GM23338 (cell line): Measurements from ENCODE around the gene MICAL3. TPM values are rescaled to one million over a fixed set of nuclear protein-coding genes. Genes with fewer than 3 reads are reported as not detected.

Experiments used
- ATAC-seq: fragments of 200-7000 bp; cut with Tn5 transposase; 3 replicates; pipeline ENCODE4 v1.9.1; 2020
- DNase-seq: peaks from one replicate; pipeline ENCODE4 v3.0.0-alpha.2; 2015; ENCODE audit warnings: low spot score
- H2AFZ ChIP-seq: fragments of 200-600 bp; sonication (generic); 2 replicates; pipeline ENCODE4 v1.8.0; 2016; ENCODE audit warnings: antibody characterized with exemption, mild to moderate bottlenecking, moderate library complexity
- H3F3A ChIP-seq: fragments of 200-600 bp; sonication (generic); replicated peaks from 2 replicates; pipeline ENCODE4 v1.8.0; 2017; ENCODE audit warnings: antibody characterized with exemption, mixed run types, low read depth
- H3K27ac ChIP-seq: fragments of 200-600 bp; sonication (generic); 2 replicates; pipeline ENCODE4 v1.6.1; 2016; ENCODE audit warnings: low read depth
- H3K27me3 ChIP-seq: fragments of 200-600 bp; sonication (generic); 2 replicates; pipeline ENCODE4 v1.8.0; 2016; ENCODE audit warnings: mild to moderate bottlenecking, mixed run types, moderate library complexity; ENCODE audit not compliant: insufficient read depth
- H3K36me3 ChIP-seq: fragments of 200-600 bp; sonication (generic); 2 replicates; pipeline ENCODE4 v1.8.0; 2016; ENCODE audit warnings: mild to moderate bottlenecking; ENCODE audit not compliant: insufficient read depth
- H3K4me1 ChIP-seq: fragments of 200-600 bp; sonication (generic); 2 replicates; pipeline ENCODE4 v1.8.0; 2016; ENCODE audit warnings: mild to moderate bottlenecking, moderate library complexity; ENCODE audit not compliant: insufficient read depth
- H3K4me2 ChIP-seq: fragments of 200-600 bp; sonication (generic); 2 replicates; pipeline ENCODE4 v1.7.1; 2017; ENCODE audit warnings: mixed run types
- H3K4me3 ChIP-seq: fragments of 200-600 bp; sonication (generic); 2 replicates; pipeline ENCODE4 v1.6.1; 2016; ENCODE audit warnings: mixed run types
- H3K79me2 ChIP-seq: fragments of 200-600 bp; sonication (generic); replicated peaks from 2 replicates; pipeline ENCODE4 v1.8.0; 2017; ENCODE audit warnings: mild to moderate bottlenecking; ENCODE audit not compliant: insufficient read depth
- H3K9me2 ChIP-seq: fragments of 200-600 bp; sonication (generic); 2 replicates; pipeline ENCODE4 v1.8.0; 2017; ENCODE audit not compliant: insufficient read depth
- H4K20me1 ChIP-seq: fragments of 200-600 bp; sonication (generic); replicated peaks from 2 replicates; pipeline ENCODE4 v1.8.0; 2017; ENCODE audit warnings: mild to moderate bottlenecking; ENCODE audit not compliant: insufficient read depth
- H3K27ac Mint-ChIP-seq: 2 replicates; pipeline ENCODE4 v1.8.0; 2020; ENCODE audit warnings: inconsistent platforms, mild to moderate bottlenecking, moderate library complexity, mixed read lengths
- H3K27me3 Mint-ChIP-seq: 3 replicates; pipeline ENCODE4 v1.8.0; 2022; ENCODE audit warnings: low read depth, mild to moderate bottlenecking, moderate library complexity, mixed read lengths, inconsistent platforms; ENCODE audit not compliant: insufficient read depth, poor library complexity
- H3K36me3 Mint-ChIP-seq: 3 replicates; pipeline ENCODE4 v1.8.0; 2021; ENCODE audit warnings: low read depth, mild to moderate bottlenecking, inconsistent platforms, moderate library complexity, mixed read lengths
- H3K4me1 Mint-ChIP-seq: 3 replicates; pipeline ENCODE4 v1.8.0; 2020; ENCODE audit warnings: mild to moderate bottlenecking, inconsistent platforms, mixed read lengths
- H3K4me3 Mint-ChIP-seq: 3 replicates; pipeline ENCODE4 v1.8.0; 2021; ENCODE audit warnings: moderate library complexity, mild to moderate bottlenecking, inconsistent platforms, mixed read lengths
- H3K9me3 Mint-ChIP-seq: 3 replicates; pipeline ENCODE4 v1.8.0; 2020; ENCODE audit warnings: moderate library complexity, mild to moderate bottlenecking, inconsistent platforms, mixed read lengths
- CREB1 ChIP-seq: fragments of 250-450 bp; sonication (Bioruptor Pico); IDR thresholded peaks from 2 replicates; pipeline ENCODE4 v1.5.0; 2020; ENCODE audit warnings: low read depth, mild to moderate bottlenecking, moderate library complexity
- EZH2 ChIP-seq: fragments of 200-600 bp; sonication (generic); IDR thresholded peaks from one replicate; pipeline ENCODE4 v1.8.0; 2017; ENCODE audit warnings: antibody characterized with exemption, mild to moderate bottlenecking, low read depth; ENCODE audit not compliant: unreplicated experiment
- EZH2phosphoT487 ChIP-seq: fragments of 200-600 bp; sonication (generic); IDR thresholded peaks from one replicate; pipeline ENCODE4 v1.8.1; 2018; ENCODE audit warnings: antibody characterized with exemption; ENCODE audit not compliant: unreplicated experiment
- JUNB ChIP-seq: IDR thresholded peaks from one replicate; pipeline ENCODE4 v1.6.1; 2016; ENCODE audit warnings: antibody characterized with exemption; ENCODE audit not compliant: unreplicated experiment
- NANOG ChIP-seq: IDR thresholded peaks from 2 replicates; pipeline ENCODE4 v1.6.1; 2016; ENCODE audit warnings: antibody characterized with exemption, borderline replicate concordance
- POLR2AphosphoS5 ChIP-seq: IDR thresholded peaks from 2 replicates; pipeline ENCODE4 v1.6.1; 2016; ENCODE audit warnings: antibody characterized with exemption, low read depth
- STAT1 ChIP-seq: IDR thresholded peaks from one replicate; pipeline ENCODE4 v1.6.1; 2016; ENCODE audit warnings: antibody characterized with exemption; ENCODE audit not compliant: unreplicated experiment
- ZNF114 ChIP-seq: fragments of 250-450 bp; sonication (Bioruptor Pico); IDR thresholded peaks from 2 replicates; pipeline ENCODE4 v1.5.0; 2020; ENCODE audit warnings: mild to moderate bottlenecking, moderate library complexity
- ZNF331 ChIP-seq: fragments of 250-450 bp; sonication (Bioruptor Pico); IDR thresholded peaks from 2 replicates; pipeline ENCODE4 v1.5.0; 2020; ENCODE audit warnings: low read depth, mild to moderate bottlenecking, moderate library complexity
- polyA plus RNA-seq: library from polyadenylated mRNA; unstranded; fragments of >200 nt; fragmentation: Nextera tagmentation; extraction: Ambion mirVana; gene quantifications from 2 replicates; pipeline ENCODE4 v1.2.1, GENCODE V29; 2016
- total RNA-seq: library from RNA; depleted of rRNA; stranded (reverse); fragments of >200 nt; shearing (Covaris generic); gene quantifications from 2 replicates; pipeline ENCODE4 v1.2.3, GENCODE V29; 2014
- TF ChIP-seq, protein P1 (sequence below): fragments of 250-450 bp; sonication (Bioruptor Pico); IDR thresholded peaks from 2 replicates; pipeline ENCODE4 v1.5.0; 2020; ENCODE audit warnings: mild to moderate bottlenecking, moderate library complexity
- TF ChIP-seq, protein P2 (sequence below): IDR thresholded peaks from one replicate; pipeline ENCODE4 v1.6.1; 2018; ENCODE audit warnings: antibody characterized with exemption; ENCODE audit not compliant: unreplicated experiment
- TF ChIP-seq, protein P3 (sequence below): IDR thresholded peaks from 2 replicates; pipeline ENCODE4 v1.6.1; 2016; ENCODE audit warnings: antibody characterized with exemption
- TF ChIP-seq, protein P4 (sequence below), 2 experiments: fragments of 200-600 bp in 1 of 2; sonication (generic) in 1 of 2; conservative IDR thresholded peaks; 2 replicates each; pipeline versions ENCODE4 v1.5.1 to v1.6.1; 2016 to 2017; ENCODE audit warnings: antibody characterized with exemption in 2 of 2, low read depth in 2 of 2, mild to moderate bottlenecking in 2 of 2, moderate library complexity in 1 of 2

Gene MICAL3
- total and polyA plus RNA-seq, 2 experiments from 2014 or later: 10.1 to 33.9 TPM

DNA sequence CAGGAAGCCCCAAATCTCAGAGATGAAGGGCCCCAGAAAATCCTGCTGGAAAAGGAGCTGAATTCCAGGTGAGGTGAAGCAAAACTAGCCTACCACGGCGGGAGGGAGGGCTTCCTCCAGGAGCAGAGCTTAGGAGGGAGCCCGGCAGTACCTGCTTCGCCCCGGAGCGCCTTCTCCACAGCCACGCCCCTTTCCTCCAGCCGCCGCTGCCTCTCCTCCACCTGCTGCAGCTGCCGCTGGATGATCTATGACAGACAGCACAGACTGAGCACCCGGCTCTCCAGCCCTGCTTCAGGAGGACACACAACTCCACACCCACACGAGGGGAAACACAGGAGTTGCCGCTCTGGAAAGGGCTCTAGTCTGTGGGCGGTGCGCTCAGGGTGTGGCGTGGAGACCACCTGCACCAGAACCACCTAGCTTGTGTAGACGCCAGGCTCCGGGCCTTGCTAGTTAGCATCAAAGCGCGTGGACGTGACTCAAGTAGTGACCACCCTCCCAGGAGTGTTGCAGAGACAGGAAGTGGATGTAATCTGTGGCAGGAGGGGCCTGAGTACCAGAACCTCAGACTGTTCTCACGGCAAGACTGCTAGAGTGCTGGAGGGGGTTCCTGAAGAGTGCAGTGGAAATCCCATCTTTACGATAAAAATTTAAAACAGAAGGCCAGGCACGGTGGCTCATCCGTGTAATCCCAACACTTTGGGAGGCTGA is 215.5 kb downstream of the MICAL3 start:
- Histone ChIP-seq H3K4me3 (no peak overlapping the region), H2AFZ (no peak overlapping the region), H3K4me1 (no peaks in the 10 kb centered on the region), H4K20me1 (no peaks in the 10 kb centered on the region), H3K27ac (no peak overlapping the region), H3K79me2 (no peaks in the 10 kb centered on the region), H3K27me3 (no peaks in the 10 kb centered on the region), H3K4me2 (no peak overlapping the region), H3F3A (0 out of 2 replicates have a peak, but pooled peaks cover 3% of the 10 kb centered on the region), H3K36me3 (peaks cover 5% of the 10 kb centered on the region; the same call in 1 of the 2 replicates), H3K9me2 (no peaks in the 10 kb centered on the region)
- TF ChIP-seq STAT1: no peak
- TF ChIP-seq, protein P1, sequence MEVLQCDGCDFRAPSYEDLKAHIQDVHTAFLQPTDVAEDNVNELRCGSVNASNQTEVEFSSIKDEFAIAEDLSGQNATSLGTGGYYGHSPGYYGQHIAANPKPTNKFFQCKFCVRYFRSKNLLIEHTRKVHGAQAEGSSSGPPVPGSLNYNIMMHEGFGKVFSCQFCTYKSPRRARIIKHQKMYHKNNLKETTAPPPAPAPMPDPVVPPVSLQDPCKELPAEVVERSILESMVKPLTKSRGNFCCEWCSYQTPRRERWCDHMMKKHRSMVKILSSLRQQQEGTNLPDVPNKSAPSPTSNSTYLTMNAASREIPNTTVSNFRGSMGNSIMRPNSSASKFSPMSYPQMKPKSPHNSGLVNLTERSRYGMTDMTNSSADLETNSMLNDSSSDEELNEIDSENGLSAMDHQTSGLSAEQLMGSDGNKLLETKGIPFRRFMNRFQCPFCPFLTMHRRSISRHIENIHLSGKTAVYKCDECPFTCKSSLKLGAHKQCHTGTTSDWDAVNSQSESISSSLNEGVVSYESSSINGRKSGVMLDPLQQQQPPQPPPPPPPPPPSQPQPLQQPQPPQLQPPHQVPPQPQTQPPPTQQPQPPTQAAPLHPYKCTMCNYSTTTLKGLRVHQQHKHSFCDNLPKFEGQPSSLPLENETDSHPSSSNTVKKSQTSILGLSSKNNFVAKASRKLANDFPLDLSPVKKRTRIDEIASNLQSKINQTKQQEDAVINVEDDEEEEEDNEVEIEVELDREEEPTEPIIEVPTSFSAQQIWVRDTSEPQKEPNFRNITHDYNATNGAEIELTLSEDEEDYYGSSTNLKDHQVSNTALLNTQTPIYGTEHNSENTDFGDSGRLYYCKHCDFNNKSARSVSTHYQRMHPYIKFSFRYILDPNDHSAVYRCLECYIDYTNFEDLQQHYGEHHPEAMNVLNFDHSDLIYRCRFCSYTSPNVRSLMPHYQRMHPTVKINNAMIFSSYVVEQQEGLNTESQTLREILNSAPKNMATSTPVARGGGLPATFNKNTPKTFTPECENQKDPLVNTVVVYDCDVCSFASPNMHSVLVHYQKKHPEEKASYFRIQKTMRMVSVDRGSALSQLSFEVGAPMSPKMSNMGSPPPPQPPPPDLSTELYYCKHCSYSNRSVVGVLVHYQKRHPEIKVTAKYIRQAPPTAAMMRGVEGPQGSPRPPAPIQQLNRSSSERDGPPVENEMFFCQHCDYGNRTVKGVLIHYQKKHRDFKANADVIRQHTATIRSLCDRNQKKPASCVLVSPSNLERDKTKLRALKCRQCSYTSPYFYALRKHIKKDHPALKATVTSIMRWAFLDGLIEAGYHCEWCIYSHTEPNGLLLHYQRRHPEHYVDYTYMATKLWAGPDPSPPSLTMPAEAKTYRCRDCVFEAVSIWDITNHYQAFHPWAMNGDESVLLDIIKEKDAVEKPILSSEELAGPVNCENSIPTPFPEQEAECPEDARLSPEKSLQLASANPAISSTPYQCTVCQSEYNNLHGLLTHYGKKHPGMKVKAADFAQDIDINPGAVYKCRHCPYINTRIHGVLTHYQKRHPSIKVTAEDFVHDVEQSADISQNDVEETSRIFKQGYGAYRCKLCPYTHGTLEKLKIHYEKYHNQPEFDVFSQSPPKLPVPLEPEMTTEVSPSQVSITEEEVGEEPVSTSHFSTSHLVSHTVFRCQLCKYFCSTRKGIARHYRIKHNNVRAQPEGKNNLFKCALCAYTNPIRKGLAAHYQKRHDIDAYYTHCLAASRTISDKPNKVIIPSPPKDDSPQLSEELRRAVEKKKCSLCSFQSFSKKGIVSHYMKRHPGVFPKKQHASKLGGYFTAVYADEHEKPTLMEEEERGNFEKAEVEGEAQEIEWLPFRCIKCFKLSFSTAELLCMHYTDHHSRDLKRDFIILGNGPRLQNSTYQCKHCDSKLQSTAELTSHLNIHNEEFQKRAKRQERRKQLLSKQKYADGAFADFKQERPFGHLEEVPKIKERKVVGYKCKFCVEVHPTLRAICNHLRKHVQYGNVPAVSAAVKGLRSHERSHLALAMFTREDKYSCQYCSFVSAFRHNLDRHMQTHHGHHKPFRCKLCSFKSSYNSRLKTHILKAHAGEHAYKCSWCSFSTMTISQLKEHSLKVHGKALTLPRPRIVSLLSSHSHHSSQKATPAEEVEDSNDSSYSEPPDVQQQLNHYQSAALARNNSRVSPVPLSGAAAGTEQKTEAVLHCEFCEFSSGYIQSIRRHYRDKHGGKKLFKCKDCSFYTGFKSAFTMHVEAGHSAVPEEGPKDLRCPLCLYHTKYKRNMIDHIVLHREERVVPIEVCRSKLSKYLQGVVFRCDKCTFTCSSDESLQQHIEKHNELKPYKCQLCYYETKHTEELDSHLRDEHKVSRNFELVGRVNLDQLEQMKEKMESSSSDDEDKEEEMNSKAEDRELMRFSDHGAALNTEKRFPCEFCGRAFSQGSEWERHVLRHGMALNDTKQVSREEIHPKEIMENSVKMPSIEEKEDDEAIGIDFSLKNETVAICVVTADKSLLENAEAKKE (CRISPR knock-in tag): no peak
- TF ChIP-seq EZH2phosphoT487: no peak
- TF ChIP-seq, protein P2, sequence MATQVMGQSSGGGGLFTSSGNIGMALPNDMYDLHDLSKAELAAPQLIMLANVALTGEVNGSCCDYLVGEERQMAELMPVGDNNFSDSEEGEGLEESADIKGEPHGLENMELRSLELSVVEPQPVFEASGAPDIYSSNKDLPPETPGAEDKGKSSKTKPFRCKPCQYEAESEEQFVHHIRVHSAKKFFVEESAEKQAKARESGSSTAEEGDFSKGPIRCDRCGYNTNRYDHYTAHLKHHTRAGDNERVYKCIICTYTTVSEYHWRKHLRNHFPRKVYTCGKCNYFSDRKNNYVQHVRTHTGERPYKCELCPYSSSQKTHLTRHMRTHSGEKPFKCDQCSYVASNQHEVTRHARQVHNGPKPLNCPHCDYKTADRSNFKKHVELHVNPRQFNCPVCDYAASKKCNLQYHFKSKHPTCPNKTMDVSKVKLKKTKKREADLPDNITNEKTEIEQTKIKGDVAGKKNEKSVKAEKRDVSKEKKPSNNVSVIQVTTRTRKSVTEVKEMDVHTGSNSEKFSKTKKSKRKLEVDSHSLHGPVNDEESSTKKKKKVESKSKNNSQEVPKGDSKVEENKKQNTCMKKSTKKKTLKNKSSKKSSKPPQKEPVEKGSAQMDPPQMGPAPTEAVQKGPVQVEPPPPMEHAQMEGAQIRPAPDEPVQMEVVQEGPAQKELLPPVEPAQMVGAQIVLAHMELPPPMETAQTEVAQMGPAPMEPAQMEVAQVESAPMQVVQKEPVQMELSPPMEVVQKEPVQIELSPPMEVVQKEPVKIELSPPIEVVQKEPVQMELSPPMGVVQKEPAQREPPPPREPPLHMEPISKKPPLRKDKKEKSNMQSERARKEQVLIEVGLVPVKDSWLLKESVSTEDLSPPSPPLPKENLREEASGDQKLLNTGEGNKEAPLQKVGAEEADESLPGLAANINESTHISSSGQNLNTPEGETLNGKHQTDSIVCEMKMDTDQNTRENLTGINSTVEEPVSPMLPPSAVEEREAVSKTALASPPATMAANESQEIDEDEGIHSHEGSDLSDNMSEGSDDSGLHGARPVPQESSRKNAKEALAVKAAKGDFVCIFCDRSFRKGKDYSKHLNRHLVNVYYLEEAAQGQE: no peak
- TF ChIP-seq, protein P3, sequence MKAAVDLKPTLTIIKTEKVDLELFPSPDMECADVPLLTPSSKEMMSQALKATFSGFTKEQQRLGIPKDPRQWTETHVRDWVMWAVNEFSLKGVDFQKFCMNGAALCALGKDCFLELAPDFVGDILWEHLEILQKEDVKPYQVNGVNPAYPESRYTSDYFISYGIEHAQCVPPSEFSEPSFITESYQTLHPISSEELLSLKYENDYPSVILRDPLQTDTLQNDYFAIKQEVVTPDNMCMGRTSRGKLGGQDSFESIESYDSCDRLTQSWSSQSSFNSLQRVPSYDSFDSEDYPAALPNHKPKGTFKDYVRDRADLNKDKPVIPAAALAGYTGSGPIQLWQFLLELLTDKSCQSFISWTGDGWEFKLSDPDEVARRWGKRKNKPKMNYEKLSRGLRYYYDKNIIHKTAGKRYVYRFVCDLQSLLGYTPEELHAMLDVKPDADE: no peak
- TF ChIP-seq POLR2AphosphoS5: no peak
- no peak for TF ChIP-seq NANOG
- TF ChIP-seq JUNB: no peak
- TF ChIP-seq EZH2: no peak
- no peak for TF ChIP-seq ZNF331 (CRISPR knock-in tag)
- no peak for TF ChIP-seq ZNF114
- TF ChIP-seq, protein P4, sequence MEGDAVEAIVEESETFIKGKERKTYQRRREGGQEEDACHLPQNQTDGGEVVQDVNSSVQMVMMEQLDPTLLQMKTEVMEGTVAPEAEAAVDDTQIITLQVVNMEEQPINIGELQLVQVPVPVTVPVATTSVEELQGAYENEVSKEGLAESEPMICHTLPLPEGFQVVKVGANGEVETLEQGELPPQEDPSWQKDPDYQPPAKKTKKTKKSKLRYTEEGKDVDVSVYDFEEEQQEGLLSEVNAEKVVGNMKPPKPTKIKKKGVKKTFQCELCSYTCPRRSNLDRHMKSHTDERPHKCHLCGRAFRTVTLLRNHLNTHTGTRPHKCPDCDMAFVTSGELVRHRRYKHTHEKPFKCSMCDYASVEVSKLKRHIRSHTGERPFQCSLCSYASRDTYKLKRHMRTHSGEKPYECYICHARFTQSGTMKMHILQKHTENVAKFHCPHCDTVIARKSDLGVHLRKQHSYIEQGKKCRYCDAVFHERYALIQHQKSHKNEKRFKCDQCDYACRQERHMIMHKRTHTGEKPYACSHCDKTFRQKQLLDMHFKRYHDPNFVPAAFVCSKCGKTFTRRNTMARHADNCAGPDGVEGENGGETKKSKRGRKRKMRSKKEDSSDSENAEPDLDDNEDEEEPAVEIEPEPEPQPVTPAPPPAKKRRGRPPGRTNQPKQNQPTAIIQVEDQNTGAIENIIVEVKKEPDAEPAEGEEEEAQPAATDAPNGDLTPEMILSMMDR (conservative IDR thresholded peaks at IDR 0.05; ENCODE audit: low read depth in 2 of 2): no peak
- TF ChIP-seq CREB1: no peak
- no peaks in the 10 kb centered on the region for H3K9me3 Mint-ChIP-seq
- no peak overlapping the region for H3K4me3 Mint-ChIP-seq
- ATAC-seq (peak; percentile 46), DNase-seq (no peak)
- no peak overlapping the region for H3K27ac Mint-ChIP-seq
- H3K36me3 Mint-ChIP-seq: peaks cover 7% of the 10 kb centered on the region
- H3K27me3 Mint-ChIP-seq: peaks cover 6% of the 10 kb centered on the region
- peaks cover 9% of the 10 kb centered on the region; the same call in 2 of the 3 replicates for H3K4me1 Mint-ChIP-seq
